Umbilical cord (tissue), 2 donors: Measurements from ENCODE around the gene ZNF865. TPM values are rescaled to one million over a fixed set of nuclear protein-coding genes. Genes with fewer than 3 reads are reported as not detected.

Experiments
- DNase-seq: peaks from one replicate; pipeline ENCODE4 v3.0.0-alpha.2; 2015; ENCODE audit warnings: low spot score
- total RNA-seq: library from RNA; depleted of rRNA; stranded (reverse); fragments of >200 nt; gene quantifications from one replicate; pipeline ENCODE4 v1.2.3, GENCODE V29; 2014; ENCODE audit warnings: low replicate concordance; ENCODE audit not compliant: insufficient read depth

ZNF865 gene
- total RNA-seq, 1 donor from 2014 or later = 0.72 TPM

DNA sequence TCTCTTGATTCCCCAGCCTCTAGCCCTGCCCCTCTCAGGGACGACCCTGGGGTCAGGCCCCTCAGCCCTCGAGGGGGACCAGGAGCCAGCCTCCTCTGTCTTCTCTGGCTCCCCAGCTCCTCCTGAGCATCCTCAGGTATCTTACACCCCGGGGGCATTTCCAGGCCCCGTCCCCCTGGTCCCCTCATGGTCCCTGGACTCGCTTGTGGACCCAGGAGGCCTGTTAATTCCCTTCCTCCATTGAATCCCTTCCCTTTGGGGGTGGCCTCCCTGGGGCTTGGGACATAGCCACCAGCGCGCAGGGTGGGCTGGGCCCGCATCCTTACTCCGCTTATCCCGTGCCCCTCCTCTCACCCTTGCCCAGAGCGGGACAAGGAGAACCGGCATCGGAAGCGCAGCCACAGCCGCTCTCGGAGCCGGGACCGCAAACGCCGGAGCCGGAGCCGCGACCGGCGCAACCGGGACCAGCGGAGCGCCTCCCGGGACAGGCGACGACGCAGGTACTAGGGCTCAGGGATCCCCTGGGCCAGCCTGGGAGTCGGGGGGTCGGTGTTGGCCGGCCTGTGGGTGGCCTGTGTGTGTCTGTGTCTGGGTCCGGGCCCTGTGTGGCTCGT is 53.5 kb downstream of the ZNF865 start:
- DNase-seq = no peak

DNA sequence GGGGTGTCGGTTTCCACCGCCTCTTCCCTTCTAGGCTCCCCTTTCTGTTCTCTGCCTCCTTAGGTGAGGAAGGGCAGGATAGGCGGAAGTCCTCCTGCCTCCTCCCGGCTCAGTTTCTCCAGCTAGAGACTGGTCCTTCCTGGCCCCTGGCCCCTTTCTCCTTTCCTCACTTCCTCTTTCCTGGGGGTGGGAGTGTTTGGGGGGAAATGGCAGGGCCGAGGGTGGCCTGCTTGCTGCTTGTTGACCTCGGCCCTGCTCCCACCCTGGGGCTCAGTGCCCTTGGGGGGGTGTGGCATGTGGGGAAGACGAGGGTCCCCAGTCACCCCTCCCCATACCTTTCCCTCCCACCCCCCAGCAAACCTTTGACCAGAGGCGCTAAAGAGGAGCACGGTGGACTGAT is 54.4 kb downstream of the ZNF865 start:
- no peak for DNase-seq

DNA sequence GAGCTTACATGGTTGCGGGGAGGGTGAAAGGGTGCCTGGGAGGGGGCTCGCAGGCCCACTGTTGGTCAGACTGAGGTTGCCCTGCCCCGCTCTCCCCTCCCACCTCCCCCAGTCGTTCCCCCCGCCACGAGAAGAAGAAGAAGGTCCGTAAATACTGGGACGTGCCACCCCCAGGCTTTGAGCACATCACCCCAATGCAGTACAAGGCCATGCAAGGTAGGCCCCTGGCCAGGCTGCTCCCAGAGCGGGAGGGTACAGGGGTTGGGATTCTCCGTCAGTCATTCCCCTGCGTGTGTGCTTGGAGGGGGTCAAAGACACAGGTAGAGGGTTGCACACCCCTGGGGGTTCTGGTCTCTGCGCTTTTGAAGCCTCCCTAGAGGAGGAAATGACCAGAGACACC is 55.0 kb downstream of the ZNF865 start:
- DNase-seq = no peak

DNA sequence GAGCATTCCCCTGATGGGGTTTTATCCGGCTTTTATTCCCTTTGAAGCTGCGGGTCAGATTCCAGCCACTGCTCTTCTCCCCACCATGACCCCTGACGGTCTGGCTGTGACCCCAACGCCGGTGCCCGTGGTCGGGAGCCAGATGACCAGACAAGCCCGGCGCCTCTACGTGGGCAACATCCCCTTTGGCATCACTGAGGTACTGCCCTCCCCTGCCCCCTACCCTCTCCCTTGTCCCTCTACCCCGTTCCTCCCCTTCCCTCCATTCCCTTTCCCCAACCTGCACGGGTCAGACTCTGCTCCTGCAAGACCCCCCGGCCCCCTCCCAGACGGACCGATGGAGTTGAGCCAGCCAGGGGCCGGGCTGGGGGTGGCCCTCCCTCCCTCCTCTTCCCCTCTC is 55.5 kb downstream of the ZNF865 start:
- no peak for DNase-seq

DNA sequence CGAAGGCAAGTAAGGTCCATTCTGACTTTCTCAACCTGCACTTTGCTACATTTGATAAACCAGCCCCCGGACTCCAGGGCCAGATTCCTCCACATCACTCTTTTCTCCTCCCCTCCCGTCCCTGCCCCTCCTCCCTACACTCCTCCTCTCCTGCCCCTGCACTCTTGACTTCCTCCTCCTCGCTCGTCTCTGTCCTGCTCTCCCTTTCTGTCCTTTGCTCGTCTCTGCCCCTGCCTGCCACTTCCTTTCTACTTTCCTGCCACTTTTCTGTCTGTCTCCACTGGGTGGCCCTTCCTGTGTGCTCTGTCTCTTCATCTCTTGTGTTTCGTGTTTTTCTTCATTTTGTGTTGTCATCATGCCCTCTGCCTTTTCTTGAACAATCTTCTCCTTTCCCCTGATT is 56.4 kb downstream of the ZNF865 start:
- DNase-seq = no peak

- DNase-seq = no peak
Measured at GRCh38 chr19:55663846-55664536, 58.5 kb downstream of the ZNF865 start.

DNA sequence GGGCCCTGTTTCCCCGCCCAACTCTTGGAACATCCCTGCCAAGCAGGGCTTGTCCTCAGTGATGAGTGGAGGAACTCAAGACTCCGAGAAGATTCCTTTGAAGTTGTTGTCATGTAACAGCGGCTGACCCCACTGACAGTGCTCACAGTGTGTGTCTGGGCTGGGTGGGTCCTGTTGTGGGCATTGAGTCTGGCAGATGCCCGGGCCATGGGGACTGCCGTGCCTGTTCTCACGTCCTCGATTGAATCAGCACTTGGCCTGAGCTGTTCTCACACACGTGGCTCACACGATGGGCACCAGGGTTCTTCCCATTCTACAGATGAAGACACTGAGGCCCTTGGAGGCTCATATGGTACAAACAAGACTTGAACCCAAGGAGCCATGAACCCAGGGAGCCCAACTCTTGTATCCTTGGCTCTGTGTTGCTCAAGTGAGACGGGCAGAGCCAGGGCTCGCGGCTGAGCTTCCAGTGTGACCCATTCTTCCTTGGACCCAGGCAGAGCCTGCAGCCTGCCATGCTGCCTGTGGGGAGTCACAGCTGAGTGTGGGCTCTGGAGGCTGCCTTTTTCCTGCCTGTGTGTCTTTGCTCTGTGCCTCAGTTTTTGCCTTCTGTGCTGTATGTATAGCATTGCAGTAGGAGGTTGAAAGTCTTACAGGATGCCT is 61.0 kb downstream of the ZNF865 start:
- DNase-seq = no peak

Other genes starting within 250 kb of the ZNF865 start
- gene GARIN5B, start 242.4 kb upstream of the ZNF865 start, total RNA-seq = not detected
- gene IL11, start 235.2 kb upstream of the ZNF865 start, total RNA-seq = 12.0 TPM
- gene TMEM190, start 228.8 kb upstream of the ZNF865 start, total RNA-seq = not detected
- gene TMEM238, start 221.4 kb upstream of the ZNF865 start, total RNA-seq = 8.9 TPM
- 227 TPM for gene RPL28, start 219.7 kb upstream of the ZNF865 start, total RNA-seq
- 19.3 TPM for gene UBE2S, start 197.9 kb upstream of the ZNF865 start, total RNA-seq
- 1.2 TPM for gene SHISA7, start 162.3 kb upstream of the ZNF865 start, total RNA-seq
- 15.9 TPM for gene ISOC2, start 144.0 kb upstream of the ZNF865 start, total RNA-seq
- 3.9 TPM for gene C19orf85, start 140.9 kb upstream of the ZNF865 start, total RNA-seq
- gene ZNF628, start 129.0 kb upstream of the ZNF865 start, total RNA-seq = 1.7 TPM
- 18.8 TPM for gene NAT14, start 120.5 kb upstream of the ZNF865 start, total RNA-seq
- 67.9 TPM for gene SSC5D, start 117.2 kb upstream of the ZNF865 start, total RNA-seq
- not detected for gene SBK2, start 68.5 kb upstream of the ZNF865 start, total RNA-seq
- gene SBK3, start 60.1 kb upstream of the ZNF865 start, total RNA-seq = not detected
- gene ZNF579, start 24.8 kb upstream of the ZNF865 start, total RNA-seq = 1.4 TPM
- gene FIZ1, start 6.1 kb upstream of the ZNF865 start, total RNA-seq = 2.4 TPM
- 7.2 TPM for gene ZNF524, start 5.4 kb upstream of the ZNF865 start, total RNA-seq
- gene ZNF784, start 18.9 kb downstream of the ZNF865 start, total RNA-seq = 5.1 TPM
- 17.1 TPM for gene ZNF580, start 35.4 kb downstream of the ZNF865 start, total RNA-seq
- 20.0 TPM for gene ZNF581, start 38.0 kb downstream of the ZNF865 start, total RNA-seq
- 9.4 TPM for gene CCDC106, start 42.6 kb downstream of the ZNF865 start, total RNA-seq
- 40.7 TPM for gene U2AF2, start 49.4 kb downstream of the ZNF865 start, total RNA-seq
- 7.5 TPM for gene EPN1, start 69.6 kb downstream of the ZNF865 start, total RNA-seq
- 1.2 TPM for gene NLRP9, start 132.8 kb downstream of the ZNF865 start, total RNA-seq
- gene RFPL4A, start 153.4 kb downstream of the ZNF865 start, total RNA-seq = not detected
- 20.2 TPM for gene RFPL4AL1, start 163.5 kb downstream of the ZNF865 start, total RNA-seq
- gene NLRP11, start 226.4 kb downstream of the ZNF865 start, total RNA-seq = 0.48 TPM
- 0.24 TPM for gene NLRP4, start 230.9 kb downstream of the ZNF865 start, total RNA-seq